Activated CD4-positive, CD25-positive, alpha-beta regulatory T cell treated with anti-CD3 and anti-CD28 coated beads, Interleukin-2, amount 50 U/mL, for 16 hours (primary cell): ENCODE data around the gene PRDM16.

Experiments
- DNase-seq: peaks from one replicate; pipeline ENCODE4 v3.0.0-alpha.2; 2020; ENCODE audit warnings: low read depth, low spot score

Gene PRDM16

GRCh38 chr1:3298197-3298596, 229.2 kb downstream of the PRDM16 start:
- DNase-seq, result no peak

DNA sequence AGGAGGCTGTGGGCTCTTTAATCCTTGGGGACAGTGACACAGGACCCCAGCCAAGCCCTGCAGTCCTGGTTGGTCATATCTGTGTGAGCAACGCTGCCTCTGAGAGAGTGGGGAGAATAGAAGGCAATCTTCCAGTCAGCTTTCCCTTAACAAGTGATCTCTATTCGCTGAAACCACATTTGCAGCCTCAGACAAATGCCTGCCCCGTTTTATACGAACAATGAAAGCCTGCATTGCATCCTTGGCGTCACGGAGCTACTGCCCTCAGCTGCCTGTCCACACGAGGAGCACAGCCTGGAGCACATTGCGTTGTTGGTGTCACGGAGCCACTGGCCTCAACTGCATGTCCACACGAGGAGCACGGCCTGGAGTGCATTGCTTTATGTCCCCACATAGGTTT, 235.2 kb downstream of the PRDM16 start:
- no peak for DNase-seq

- DNase-seq, result no peak
Observed at GRCh38 chr1:3304692-3305091, 235.7 kb downstream of the PRDM16 start.

- DNase-seq, result no peak
Observed at GRCh38 chr1:3305156-3305555, 236.2 kb downstream of the PRDM16 start.

DNA sequence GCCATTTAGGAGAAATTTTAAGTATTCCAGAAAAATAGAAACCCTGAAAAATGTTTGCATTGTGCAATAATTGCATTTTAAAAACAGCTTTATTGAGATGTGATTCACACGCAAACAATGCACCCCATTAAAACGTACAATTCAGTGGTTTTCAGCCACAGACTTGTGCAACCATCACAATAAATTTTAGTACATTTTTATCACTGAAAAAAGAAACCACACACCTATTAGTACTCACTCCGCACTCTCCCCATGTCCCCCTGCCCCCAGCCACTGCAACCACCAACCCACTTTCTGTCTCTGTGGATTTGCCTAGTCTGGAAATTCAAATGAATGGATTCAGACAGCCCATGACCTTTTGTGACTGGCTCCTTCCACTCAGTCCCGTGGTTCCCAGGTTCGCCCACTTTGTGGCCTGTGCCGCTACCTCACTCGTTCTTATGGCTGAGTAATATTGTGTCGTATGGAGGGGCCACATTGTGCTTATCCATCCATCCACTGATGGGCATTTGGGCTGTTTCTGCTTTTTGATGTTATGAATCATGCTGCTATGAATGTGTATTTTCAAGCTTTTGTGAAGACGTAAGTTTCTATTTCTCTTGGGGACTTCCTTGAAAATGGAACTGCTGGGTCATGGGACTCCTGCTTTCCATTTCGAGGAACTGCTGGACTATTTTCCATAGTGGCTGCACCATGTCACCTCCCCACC, 237.7 kb downstream of the PRDM16 start:
- DNase-seq, result no peak

DNA sequence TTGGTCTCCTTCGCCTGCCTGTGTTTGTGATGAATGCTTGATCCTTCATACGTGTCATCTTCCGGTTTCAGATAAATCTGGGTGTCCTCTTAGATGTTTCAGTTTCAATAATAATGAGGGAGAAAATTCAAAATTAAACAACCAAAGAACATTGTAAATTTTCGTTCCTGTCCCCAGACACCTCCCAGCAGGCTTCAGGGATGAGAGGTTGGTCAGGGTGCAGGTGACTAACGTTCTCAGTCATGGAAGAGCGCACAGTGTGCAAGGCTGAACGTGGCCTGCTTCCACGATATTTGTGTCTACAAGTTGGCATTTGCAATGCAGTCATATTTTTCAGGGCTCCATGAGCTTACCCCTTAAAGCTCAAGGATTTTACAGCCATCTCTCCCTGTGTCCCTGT, 238.4 kb downstream of the PRDM16 start:
- no peak for DNase-seq

DNA sequence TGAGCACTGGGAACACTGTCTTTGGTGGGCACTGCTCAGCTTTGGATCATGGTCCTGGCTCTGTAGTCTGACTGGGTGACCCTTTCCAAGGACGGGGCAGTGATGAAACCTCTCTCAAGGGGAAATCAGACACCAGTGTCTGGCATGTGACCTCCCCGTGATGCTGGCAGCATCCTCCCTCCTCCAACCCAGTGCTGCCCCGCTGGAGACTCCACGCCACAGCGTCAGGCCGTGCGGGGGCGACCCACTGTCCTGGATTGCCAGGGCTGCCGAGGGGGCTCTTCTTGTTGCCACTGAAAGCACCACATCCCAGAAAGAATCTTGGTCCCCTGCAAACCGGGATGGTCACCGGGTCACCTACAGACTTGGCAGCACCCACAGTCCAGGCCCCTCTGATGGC, 239.1 kb downstream of the PRDM16 start:
- no peak for DNase-seq

GRCh38 chr1:3310718-3311400, 241.9 kb downstream of the PRDM16 start:
- no peak for DNase-seq

GRCh38 chr1:3311711-3312110, 242.7 kb downstream of the PRDM16 start:
- no peak for DNase-seq

- no peak for DNase-seq
Observed at GRCh38 chr1:3312310-3312897, 243.4 kb downstream of the PRDM16 start.

GRCh38 chr1:3312898-3313575, 244.0 kb downstream of the PRDM16 start:
- no peak for DNase-seq

DNA sequence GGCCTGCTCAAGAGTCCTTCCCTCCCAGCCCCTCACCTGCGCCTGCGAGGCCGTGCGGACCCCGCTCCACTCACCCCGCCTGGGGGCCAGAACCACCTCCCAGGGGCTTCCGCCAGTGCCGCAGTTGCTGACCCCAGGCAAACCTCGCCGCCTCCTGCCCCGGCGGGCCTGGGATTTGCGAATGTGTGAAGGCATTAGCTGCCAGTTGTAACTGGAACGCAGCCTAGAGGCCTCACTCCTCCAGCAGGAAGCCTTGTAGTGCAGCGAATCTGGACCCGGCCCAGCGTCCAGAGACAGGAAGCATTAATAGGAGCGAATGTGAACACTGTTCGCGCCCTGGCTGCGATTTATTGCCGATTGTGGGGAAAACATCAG, 244.6 kb downstream of the PRDM16 start:
- DNase-seq, result no peak

DNA sequence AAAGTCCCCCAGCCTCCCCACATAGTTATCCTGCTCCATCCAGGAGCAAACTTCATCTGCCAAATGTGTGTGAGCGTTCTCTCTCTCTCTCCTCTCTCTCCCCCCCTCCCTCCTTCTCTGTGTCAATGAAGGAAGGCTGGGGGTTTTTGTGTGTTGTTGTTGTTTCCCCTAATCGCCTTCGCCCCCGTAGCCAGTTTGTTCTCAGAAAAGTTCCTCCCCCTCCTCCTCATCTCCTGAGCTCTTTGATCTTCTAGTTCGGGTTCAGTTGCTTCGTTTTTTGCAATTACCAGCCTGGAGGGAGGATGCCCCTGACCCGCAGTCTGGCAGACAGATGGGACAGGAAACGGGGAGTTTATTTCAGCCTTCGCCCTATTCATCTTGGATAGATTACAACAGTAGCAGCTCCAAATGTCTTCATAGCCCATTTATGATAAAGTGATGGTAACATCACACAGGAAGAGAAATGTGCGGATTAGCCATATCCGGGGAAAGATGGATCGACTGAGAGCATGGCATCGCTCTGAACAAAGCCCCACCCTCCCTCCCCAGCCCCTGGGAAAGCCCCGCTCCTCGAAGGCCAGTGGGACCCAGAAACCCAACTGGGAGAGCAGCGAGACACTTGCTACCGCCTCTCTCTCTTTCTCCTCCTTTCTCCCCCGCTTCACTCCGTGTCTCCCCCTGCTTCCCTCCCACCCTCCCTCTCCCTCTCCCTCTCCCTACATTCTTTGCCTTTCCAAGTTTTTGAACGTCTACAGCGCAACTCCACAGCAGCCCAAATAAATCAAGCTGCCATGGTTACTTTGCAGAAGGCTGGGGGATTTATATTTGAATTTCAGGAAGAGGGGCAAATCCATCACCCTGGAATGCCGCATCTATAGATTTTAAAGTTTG, 245.7 kb downstream of the PRDM16 start:
- DNase-seq, result no peak

GRCh38 chr1:3315399-3316339, 246.7 kb downstream of the PRDM16 start:
- DNase-seq, result no peak

DNA sequence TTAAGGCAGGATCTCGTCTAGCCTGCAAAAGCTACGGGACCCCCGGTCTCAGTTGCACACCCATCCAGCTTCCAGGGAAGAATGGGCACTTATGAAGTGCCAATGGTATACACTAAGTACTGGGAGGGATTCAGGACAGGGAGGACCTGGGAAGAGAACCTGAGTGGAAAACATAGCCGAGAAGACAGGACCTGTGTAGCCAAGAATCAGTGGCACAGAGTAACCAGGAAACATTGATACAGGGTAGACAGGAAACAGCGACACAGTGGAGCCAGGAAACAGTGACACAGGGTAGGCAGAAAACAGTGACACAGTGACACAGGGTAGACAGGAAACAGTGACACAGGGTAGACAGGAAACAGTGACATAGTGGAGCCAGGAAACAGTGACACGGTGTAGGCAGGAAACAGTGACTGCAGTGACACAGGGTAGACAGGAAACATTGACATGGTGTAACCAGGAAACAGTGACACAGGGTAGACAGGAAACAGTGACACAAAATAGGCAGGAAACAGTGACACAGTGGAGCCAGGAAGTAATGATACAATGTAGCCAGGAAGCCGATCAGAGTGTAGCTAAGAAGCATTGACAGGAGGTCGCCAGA, 247.4 kb downstream of the PRDM16 start:
- DNase-seq, result no peak

DNA sequence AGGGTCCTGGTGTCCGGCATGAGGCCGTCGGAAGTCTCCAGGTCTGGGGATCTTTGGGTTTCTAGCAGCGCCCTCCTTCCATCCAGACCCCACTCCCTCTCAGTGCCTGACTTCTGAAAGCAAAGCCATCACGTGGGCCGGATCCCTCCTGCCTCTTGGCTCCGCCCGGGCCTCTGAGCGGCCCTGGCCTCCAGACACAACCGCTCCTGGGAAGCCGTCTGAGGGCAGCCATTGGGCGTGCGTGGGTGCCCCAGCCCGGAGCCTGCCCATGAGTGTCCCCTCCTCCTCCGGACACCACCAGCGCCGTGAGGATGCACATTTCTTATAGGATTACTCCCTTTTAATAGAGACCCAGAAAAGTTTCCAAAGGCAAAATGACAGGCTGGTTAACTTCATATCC, 248.5 kb downstream of the PRDM16 start:
- no peak for DNase-seq

DNA sequence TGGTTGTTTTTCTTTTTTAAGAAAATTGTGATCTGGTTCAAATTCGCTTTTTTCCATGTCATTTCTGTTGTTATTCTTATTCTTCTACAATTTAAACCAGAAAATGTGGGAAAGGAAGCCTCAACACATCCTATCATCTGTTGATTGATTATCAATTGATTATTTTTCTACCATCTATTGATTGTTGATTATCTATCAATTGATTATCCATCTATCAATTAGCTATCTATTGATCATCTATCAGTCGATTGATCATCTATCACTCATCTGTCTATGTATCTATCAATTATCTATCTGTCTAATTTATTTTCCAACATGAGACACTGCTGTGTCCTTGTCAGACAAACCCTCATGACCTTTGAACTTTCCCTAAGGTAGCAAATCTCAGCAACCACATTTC, 249.3 kb downstream of the PRDM16 start:
- no peak for DNase-seq

- no peak for DNase-seq
Observed at GRCh38 chr1:3319874-3320245, 250.9 kb downstream of the PRDM16 start.

- no peak for DNase-seq
Observed at GRCh38 chr1:3320246-3321152, 251.5 kb downstream of the PRDM16 start.
